GM12892 (cell line): Measurements from ENCODE around the gene KRT37. TPM values are rescaled to one million over a fixed set of nuclear protein-coding genes. Genes with fewer than 3 reads are reported as not detected.

Experiments used
- DNase-seq: peaks from one replicate; pipeline ENCODE4 v3.0.0; 2011; ENCODE audit not compliant: insufficient read length
- FAIRE-seq: peaks from 2 replicates; lab custom pipeline; 2011; peaks lifted over from hg19 to GRCh38; lab: Jason Lieb, UNC
- POLR2A ChIP-seq: IDR thresholded peaks from 2 replicates; pipeline ENCODE4 v1.6.1; 2011; ENCODE audit warnings: low read depth, low read length, control low read depth
- POLR2AphosphoS5 ChIP-seq: IDR thresholded peaks from 2 replicates; pipeline ENCODE4 v1.6.1; 2011; ENCODE audit warnings: low read depth, low read length, control low read depth
- TAF1 ChIP-seq: IDR thresholded peaks from 2 replicates; pipeline ENCODE4 v1.6.1; 2011; ENCODE audit warnings: low read depth, mild to moderate bottlenecking, control low read depth, low read length, borderline replicate concordance
- polyA plus RNA-seq: library from polyadenylated mRNA; unstranded; fragments of >200 nt; gene quantifications from one replicate; pipeline ENCODE4 v1.2.1, GENCODE V29; 2012; ENCODE audit warnings: missing spikeins, inconsistent platforms; ENCODE audit not compliant: missing spikeins

The KRT37 gene
- not detected for polyA plus RNA-seq

DNA sequence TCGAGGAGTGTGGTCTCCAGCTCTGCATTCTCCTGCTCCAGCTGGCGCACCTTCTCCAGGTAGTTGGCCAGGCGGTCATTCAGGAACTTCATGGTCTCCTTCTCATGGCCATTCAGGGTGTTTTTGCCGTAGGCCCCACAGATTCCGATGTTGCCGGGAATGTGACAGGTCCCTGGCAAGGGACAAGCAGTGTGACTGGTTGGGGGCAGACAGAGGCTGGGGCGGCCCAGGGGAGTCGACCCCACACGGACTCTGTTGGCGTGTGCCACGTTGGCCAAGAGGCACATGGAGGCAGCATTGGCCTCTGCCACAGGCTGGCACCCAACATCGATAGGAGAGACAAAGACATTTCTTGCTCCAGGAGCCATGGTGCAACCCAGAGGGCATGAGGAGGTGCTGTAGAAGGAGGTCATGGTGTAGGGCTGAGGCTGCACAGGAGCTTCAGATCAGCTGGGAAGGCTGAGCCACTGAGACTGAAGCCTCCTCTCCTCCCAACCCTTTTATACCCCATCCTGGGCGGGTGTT is at the start of gene KRT37:
Gene KRT37, minus strand, starts transcription at position 475 of the 525 bp plus-strand sequence. Its CDS starts 62 bp downstream, at position 413.
- FAIRE-seq, result no peak
- no peak for TF ChIP-seq POLR2A
- TF ChIP-seq POLR2AphosphoS5, result no peak
- no peak for TF ChIP-seq TAF1
- DNase-seq, result no peak

DNA sequence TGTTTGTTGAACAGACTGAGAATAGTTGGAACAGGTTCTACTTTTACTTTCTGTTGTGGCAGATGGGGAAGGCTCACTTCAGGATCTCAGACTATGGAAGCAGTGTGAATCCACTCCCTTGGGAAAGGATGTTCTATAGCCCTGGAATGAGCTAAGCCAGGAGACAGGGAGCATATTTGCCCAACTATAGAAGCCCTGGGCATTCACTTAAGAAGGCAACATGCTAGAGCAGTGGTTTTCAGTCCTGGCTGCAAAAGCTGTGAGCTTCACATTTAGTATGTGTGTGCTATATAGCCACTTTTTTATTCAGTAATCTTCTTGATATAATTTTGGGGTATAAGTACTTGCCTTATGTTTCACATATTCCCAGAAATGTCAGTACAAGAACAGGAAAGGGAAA is 44.0 kb upstream of the KRT37 start:
- FAIRE-seq (no peak), DNase-seq (no peak)
- TF ChIP-seq TAF1, result no peak
- TF ChIP-seq POLR2AphosphoS5, result no peak

DNA sequence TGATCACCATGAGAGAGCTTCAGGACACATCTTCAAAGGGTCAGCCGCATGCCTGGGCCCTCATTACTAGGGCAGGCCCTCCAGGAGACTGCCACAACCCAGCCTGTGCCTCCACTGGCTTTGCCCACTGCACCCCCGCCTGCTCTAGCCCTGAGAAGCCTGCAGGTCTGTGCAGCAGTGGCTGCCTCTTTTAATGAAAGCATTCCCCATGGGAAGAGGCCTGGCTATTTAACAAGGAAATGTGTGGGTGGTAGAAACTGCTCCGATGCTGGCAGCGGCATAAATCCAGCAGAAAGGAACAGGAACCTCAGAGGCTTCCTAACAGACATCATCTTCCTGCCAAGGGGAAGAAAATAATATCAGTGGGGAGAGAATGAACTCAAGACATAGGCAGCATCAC is 43.2 kb upstream of the KRT37 start:
- DNase-seq (no peak), FAIRE-seq (no peak)
- TF ChIP-seq POLR2AphosphoS5, result no peak
- no peak for TF ChIP-seq TAF1
- TF ChIP-seq POLR2A, result no peak

DNA sequence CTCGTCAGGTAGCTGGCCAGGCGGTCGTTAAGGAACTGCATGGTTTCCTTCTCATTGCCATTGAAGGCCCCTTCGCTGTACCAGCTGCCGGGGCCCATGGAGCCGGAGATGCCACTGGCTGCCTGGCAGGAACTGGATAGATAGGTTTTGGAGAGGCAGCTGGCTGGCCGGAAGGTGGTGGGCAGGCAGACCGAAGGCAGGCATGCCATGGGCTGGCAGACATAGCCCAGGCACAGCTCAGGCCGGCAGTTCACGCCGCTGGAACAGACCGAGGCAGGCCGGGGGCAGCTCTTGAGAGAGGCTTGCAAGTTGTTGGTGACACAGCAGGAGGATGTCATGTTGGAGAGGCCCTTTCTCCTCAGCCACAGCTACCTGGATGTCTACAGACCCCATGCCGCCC is 42.6 kb upstream of the KRT37 start, which contains the start of gene KRT32:
Gene KRT32, minus strand, starts transcription at position 399 of the 400 bp plus-strand sequence. Its CDS starts 61 bp downstream, at position 338.
- no peak for TF ChIP-seq POLR2AphosphoS5
- TF ChIP-seq POLR2A, result no peak
- no peak for TF ChIP-seq TAF1
- DNase-seq, result no peak
- FAIRE-seq, result no peak

DNA sequence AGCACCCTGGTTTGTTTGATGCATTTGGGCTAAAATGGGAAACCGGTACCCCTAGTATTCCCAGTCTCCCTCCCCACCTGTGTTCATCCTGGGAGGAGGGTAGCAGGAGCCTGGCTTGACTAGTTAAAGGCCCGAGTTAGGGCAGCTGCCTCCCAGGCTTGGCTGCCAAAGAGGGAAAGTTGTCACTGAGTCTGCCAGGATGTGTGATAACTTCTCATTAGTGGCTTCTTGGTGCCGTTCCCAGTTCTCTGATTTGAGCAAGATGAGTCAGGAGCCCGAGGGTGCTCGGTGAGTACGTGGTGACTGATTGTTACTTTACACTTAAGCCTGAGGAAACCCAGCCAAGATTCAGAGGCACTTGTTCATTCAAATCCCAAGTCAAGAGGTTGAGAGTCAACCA is 40.3 kb upstream of the KRT37 start:
- no peak for FAIRE-seq
- no peak for TF ChIP-seq POLR2A
- no peak for TF ChIP-seq TAF1
- TF ChIP-seq POLR2AphosphoS5, result no peak
- DNase-seq, result no peak

DNA sequence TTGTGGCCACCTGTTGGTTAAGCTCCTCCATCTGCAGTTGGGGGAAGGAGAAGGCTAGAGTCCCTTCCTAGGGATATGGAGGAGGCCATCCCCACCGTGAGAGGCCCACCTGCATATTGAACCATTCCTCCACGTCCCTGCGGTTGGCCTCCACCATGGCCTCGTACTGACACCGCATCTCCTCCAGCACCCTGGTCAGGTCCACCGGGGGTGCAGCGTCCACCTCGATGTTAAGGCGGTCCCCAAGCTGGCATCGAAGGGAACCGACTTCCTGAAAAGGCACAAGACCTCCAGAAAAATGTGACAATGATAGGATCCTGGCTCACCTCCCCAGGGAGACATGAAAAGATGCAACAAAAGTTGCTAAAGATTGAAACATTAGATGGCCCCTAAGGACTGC is 39.8 kb upstream of the KRT37 start:
- DNase-seq, result no peak
- TF ChIP-seq POLR2A (no peak), POLR2AphosphoS5 (no peak)
- no peak for FAIRE-seq

DNA sequence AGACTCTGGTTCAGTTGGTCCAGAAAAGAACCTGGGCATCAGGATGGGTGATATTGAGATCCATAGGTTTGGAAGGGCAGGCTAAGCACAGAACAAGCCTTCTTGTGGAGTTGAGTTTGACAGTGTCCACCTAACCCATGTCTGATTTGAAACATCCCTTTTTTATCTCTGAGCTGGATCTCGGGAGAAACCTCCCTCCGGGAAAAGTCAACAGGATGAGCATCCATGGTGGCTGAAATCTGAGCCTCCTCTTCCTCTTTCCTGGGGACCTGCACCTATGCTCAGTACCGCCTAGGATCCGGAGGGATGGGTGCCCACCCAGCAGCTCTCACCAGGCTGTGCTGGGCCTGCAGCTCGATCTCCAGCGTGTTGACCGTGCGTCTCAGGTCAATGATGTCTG is 39.4 kb upstream of the KRT37 start:
- DNase-seq, result no peak
- TF ChIP-seq TAF1, result no peak
- TF ChIP-seq POLR2A, result no peak
- TF ChIP-seq POLR2AphosphoS5, result no peak
- FAIRE-seq, result no peak

DNA sequence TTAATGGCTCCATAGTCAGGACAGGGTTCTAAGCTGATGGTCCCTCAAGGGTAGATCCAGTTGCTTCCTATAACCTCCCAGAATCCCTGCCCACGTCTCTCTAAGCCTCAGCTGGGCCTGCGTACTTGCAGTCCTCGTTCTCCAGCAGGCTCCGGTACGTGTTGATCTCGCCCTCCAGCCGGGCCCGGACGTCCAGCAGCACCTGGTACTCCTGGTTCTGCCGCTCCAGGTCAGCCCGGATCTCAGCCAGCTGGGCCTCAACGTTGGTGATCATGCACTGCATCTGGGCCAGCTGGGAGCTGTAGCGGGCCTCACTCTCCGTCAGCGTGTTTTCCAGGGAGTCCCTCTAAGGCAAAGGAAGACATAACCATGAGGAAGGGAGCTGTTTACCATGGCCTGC is 38.3 kb upstream of the KRT37 start:
- FAIRE-seq (no peak), DNase-seq (no peak)
- TF ChIP-seq POLR2A (no peak), POLR2AphosphoS5 (no peak), TAF1 (no peak)

DNA sequence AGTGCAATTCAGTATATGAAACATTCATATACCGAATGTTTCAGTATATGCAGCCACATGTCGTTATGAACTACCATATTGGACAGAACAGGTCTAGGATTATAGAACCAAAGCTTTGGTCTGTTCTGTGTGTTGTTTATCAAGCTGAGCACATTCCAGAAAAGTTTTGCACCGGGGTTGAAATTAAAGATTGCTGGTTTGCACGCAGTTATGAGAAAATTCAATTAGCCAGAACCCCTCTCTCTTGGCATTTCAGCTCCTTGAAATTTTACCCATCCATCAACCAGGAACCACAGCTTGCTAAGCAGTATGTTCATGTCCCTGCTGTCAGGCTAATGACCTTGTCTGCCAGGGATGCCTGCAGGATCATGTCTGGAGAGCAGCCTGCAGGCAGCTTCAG is 33.3 kb upstream of the KRT37 start:
- FAIRE-seq, result no peak
- DNase-seq, result no peak
- TF ChIP-seq POLR2A, result no peak
- no peak for TF ChIP-seq POLR2AphosphoS5
- no peak for TF ChIP-seq TAF1

DNA sequence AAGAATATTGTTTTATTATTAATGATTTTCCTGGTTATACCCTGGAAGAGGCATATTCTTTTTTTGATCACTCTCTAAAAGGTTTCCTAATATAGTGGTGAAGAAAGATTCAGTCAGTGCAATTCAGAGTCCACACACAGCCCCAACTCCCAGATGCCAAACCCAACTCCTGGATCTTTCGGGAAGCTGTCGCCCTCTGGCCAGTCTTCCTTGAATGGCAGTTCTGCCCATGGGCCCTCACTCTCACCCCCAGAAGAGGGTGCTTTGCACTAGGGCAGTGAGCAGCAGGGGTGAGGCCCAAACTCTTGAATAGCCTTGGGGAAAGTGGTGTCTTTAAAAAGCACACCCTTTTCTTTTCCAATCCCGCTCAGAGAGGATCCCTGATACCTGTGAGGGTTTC is 31.8 kb upstream of the KRT37 start:
- DNase-seq (no peak), FAIRE-seq (no peak)
- TF ChIP-seq POLR2AphosphoS5, result no peak
- TF ChIP-seq TAF1, result no peak
- no peak for TF ChIP-seq POLR2A

DNA sequence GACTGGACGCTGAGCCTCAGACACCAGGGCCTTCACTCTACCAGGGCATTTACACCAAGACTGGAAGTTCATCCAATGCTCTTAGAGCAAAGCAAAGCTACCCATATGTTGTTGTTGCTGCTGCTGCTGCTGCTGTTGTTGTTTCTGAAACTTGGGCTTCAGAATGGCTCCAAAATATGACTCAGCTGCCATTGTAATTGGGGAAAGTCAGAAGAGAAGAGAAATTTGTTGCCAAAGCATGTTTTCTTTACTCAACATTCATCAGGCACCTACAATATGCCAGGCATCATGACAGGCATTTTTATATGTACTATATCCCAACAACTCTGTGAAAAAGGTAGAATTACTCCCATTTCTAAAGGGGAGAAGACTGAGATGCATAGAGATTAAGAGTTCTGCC is 30.9 kb upstream of the KRT37 start:
- FAIRE-seq (no peak), DNase-seq (no peak)
- TF ChIP-seq TAF1, result no peak
- no peak for TF ChIP-seq POLR2A
- no peak for TF ChIP-seq POLR2AphosphoS5

DNA sequence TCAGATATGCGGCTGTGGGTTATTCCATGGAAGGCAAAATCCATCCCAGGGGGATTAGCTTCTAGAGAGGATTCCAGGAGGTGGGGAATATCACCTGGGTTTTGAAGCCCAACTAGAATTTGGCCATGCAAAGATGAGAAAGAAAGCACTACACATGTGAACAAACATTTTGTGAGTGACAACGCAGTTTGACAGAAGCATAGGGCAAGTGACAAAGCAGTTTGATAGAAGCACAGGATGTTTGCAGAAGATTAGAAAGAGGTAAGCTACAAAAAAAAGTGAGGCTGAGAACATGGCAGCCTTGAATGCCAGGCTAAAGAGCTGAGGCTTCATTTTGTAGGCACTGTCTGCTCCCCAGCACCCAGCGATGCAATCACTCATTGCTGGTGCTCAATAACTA is 28.7 kb upstream of the KRT37 start:
- TF ChIP-seq TAF1, result no peak
- TF ChIP-seq POLR2AphosphoS5, result no peak
- no peak for TF ChIP-seq POLR2A
- no peak for FAIRE-seq
- DNase-seq, result no peak

DNA sequence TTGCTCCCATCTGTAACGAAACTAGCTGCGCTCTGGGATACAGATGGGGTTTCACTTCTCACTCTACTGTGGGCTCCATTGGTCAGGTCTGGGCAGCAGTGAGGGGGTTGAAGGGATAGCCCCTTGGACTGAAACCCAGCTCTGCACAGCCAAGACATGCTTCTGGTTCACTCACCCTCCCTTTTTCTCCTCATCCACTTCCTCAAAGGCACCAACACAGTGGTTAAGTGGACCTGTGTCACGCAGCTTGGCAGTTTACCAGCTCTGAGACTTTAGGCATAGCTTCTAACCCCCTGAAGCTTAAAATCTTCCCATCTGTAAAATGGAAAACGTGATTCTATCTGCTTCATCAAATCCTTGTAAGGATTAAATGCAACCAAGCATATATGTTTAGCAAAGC is 27.9 kb upstream of the KRT37 start:
- FAIRE-seq (no peak), DNase-seq (no peak)
- no peak for TF ChIP-seq TAF1
- no peak for TF ChIP-seq POLR2AphosphoS5
- no peak for TF ChIP-seq POLR2A

DNA sequence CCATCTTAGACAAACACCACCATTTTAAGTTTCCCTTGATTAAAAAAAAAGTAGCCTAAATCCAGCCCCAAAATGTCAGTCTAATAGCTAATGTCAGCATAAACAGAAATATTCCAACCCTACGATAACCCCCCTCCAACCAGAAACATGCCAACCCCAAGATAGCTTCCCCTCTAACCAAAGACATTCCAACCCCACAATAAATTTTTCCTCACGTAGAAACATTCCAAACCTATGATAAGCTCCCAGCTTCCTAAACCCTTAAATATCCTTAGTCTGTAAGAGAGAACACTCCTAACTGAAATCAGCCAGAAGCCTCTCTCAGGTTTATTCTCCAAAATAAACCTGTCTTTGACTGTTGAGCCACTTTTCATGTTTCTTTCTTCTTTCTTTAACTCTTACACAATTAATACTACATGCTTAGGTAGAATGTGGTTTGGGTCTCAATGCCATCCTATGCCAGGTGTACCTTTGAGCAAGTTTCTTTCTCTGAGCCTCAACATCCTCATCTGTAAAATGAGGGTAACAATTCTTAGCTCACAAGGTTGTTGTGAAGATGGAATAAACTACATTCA is 26.9 kb upstream of the KRT37 start:
- FAIRE-seq (no peak), DNase-seq (no peak)
- no peak for TF ChIP-seq POLR2A
- TF ChIP-seq POLR2AphosphoS5, result no peak
- TF ChIP-seq TAF1, result no peak
